ENCODE results near the gene MCCD1. TPM values are rescaled to one million over a fixed set of nuclear protein-coding genes. Genes with fewer than 3 reads are reported as not detected.
A peak's percentile ranks its signal among the peaks of the same experiment; 100 is the strongest.
"Not testable (repeated sequence)": the region's sequence is repeated elsewhere in the genome, so short reads cannot be mapped to it uniquely, and the experiment has no call there.

Gene MCCD1
- total RNA-seq, 1 experiment from 2014 or later: not detected

GRCh38 chr6:31493875-31494694 lies 34.7 kb upstream of the MCCD1 start:
- DNase-seq: peak; percentile 77 to 82
- H3K27me3 Mint-ChIP-seq (ENCODE audit: insufficient read depth, unreplicated experiment): peaks cover 19% of the 10 kb centered on the region
- ChIA-PET CTCF (interaction anchor here (0.6 kb wide), 3 partner anchors 127 to 189 kb away, joined by 3 read pairs; no protein-coding TSS in a partner anchor), POLR2A (no interaction called here)
- peak overlapping the region; percentile 41 for H3K4me3 Mint-ChIP-seq (ENCODE audit: unreplicated experiment)
- peaks cover 23% of the 10 kb centered on the region for H3K4me1 Mint-ChIP-seq (ENCODE audit: low read depth, unreplicated experiment)
- peak overlapping the region; percentile 55 for H3K4me3 ChIP-seq (ENCODE audit: low read depth, low read length)
- no peak overlapping the region for H3K27ac Mint-ChIP-seq (ENCODE audit: unreplicated experiment)
- H3K36me3 ChIP-seq (ENCODE audit: control insufficient read depth, insufficient read depth, low read length): no peaks in the 10 kb centered on the region
- TF ChIP-seq CTCF (IDR thresholded peaks at IDR 0.05; ENCODE audit: insufficient read depth in 1 of 2, low read depth in 1 of 2, low read length in 1 of 2, severe bottlenecking in 1 of 2, unreplicated experiment in 1 of 2): peak; percentile 83 to 89
- no peaks in the 10 kb centered on the region for H3K9me3 Mint-ChIP-seq (ENCODE audit: unreplicated experiment)
- H3K4me1 ChIP-seq: no peaks in the 10 kb centered on the region
- no peaks in the 10 kb centered on the region for H3K9me3 ChIP-seq
- BruUV-seq (replicated peaks): no TSS peak
- intact Hi-C loops (cut with micrococcal nuclease; ENCODE audit: unreplicated experiment): loop anchor here (1.0 to 10.0 kb wide), 4 partner anchors 33 to 104 kb away; partner anchors contain the start of genes ATP6V1G2, MCCD1 and MICA
- no peaks in the 10 kb centered on the region for H3K36me3 Mint-ChIP-seq (ENCODE audit: insufficient read depth, unreplicated experiment)
- no peaks in the 10 kb centered on the region for H3K27me3 ChIP-seq (replicated peaks; ENCODE audit: control insufficient read depth, insufficient read depth, low read length)

- no TSS peak for BruUV-seq (replicated peaks)
- CTCF ChIA-PET: interaction anchor here (0.6 kb wide), 1 partner anchor 38 kb away, joined by 9 read pairs; no protein-coding TSS in a partner anchor
- no peak overlapping the region for H3K4me3 Mint-ChIP-seq (ENCODE audit: unreplicated experiment)
These were observed 33.2 kb upstream of the MCCD1 start for GRCh38 chr6:31495580-31495979.

GRCh38 chr6:31496826-31497225 lies 31.9 kb upstream of the MCCD1 start:
- H3K27me3 ChIP-seq (replicated peaks; ENCODE audit: control insufficient read depth, insufficient read depth, low read length); H3K27ac Mint-ChIP-seq (ENCODE audit: unreplicated experiment); H3K27me3 Mint-ChIP-seq (ENCODE audit: insufficient read depth, unreplicated experiment); DNase-seq; H3K36me3 Mint-ChIP-seq (ENCODE audit: insufficient read depth, unreplicated experiment); H3K36me3 ChIP-seq (ENCODE audit: control insufficient read depth, insufficient read depth, low read length); BruUV-seq (replicated peaks); POLR2A ChIA-PET; H3K4me1 ChIP-seq; H3K4me3 ChIP-seq (ENCODE audit: low read depth, low read length); H3K9me3 Mint-ChIP-seq (ENCODE audit: unreplicated experiment); H3K9me3 ChIP-seq: not testable (repeated sequence)
- Mint-ChIP-seq H3K4me3 (ENCODE audit: unreplicated experiment) (peak overlapping the region; percentile 97), H3K4me1 (ENCODE audit: low read depth, unreplicated experiment) (peaks cover 27% of the 10 kb centered on the region)
- CTCF ChIA-PET: interaction anchor here (0.6 to 1.8 kb wide), 3 partner anchors 94 to 139 kb away, joined by 4 to 5 read pairs (median 4); no protein-coding TSS in a partner anchor
- intact Hi-C loops (cut with micrococcal nuclease; ENCODE audit: unreplicated experiment): loop anchor here (10.0 kb wide), 1 partner anchor 92 kb away; the partner anchor contains the start of gene MICA

More at GRCh38 chr6:31495580-31495979, 33.2 kb upstream of the MCCD1 start:
- POLR2A ChIA-PET: interaction anchor here (0.6 kb wide), 1 partner anchor 34 kb away, joined by 3 read pairs; no protein-coding TSS in a partner anchor
- no peaks in the 10 kb centered on the region for H3K27me3 ChIP-seq (replicated peaks; ENCODE audit: control insufficient read depth, insufficient read depth, low read length)
- H3K27me3 Mint-ChIP-seq (ENCODE audit: insufficient read depth, unreplicated experiment): peaks cover 8% of the 10 kb centered on the region
- no peaks in the 10 kb centered on the region for H3K36me3 ChIP-seq (ENCODE audit: control insufficient read depth, insufficient read depth, low read length)
- no peaks in the 10 kb centered on the region for H3K9me3 ChIP-seq
- TF ChIP-seq CTCF (IDR thresholded peaks at IDR 0.05; ENCODE audit: insufficient read depth in 1 of 2, low read depth in 1 of 2, low read length in 1 of 2, severe bottlenecking in 1 of 2, unreplicated experiment in 1 of 2): no peak
- H3K4me3 ChIP-seq (ENCODE audit: low read depth, low read length): no peak overlapping the region
- H3K4me1 Mint-ChIP-seq (ENCODE audit: low read depth, unreplicated experiment): peaks cover 27% of the 10 kb centered on the region
- no peaks in the 10 kb centered on the region for H3K36me3 Mint-ChIP-seq (ENCODE audit: insufficient read depth, unreplicated experiment)
- intact Hi-C loops (cut with micrococcal nuclease; ENCODE audit: unreplicated experiment): loop anchor here (10.0 kb wide), 1 partner anchor 91 kb away; the partner anchor contains the start of gene MICA
- no peaks in the 10 kb centered on the region for H3K9me3 Mint-ChIP-seq (ENCODE audit: unreplicated experiment)
- no peaks in the 10 kb centered on the region for H3K4me1 ChIP-seq
- DNase-seq: no peak
- H3K27ac Mint-ChIP-seq (ENCODE audit: unreplicated experiment): no peak overlapping the region
